ENCODE data around the gene ERI3.

Gene ERI3

DNA sequence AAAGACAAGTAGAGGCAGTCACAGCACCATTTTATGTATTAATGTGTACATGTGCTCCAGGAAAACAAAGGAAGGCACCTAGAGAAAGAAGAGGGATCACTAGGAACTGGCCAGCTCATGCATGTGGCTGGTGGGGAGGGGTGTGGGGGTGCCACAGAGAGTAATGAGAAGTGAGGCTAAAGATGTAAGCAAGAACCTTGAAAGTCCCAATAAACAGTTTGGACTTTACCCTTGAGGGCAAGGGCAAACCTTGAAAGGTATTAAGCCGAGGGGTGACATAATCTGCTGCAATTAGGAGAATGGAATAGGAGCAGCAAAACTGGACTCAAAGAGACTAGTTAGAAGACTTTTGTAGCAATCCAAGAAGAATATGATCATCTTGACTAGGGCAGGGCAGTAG is 51.5 kb downstream of the ERI3 start:
- Histone ChIP-seq H3K27me3 (replicated peaks; ENCODE audit: control insufficient read depth, insufficient read depth, low read length, poor library complexity, severe bottlenecking) (no peaks in the 10 kb centered on the region), H3K4me3 (ENCODE audit: insufficient read depth, low read depth, low read length, poor library complexity, severe bottlenecking) (no peak overlapping the region), H3K36me3 (ENCODE audit: control insufficient read depth, insufficient read depth, low read length) (peaks cover 42% of the 10 kb centered on the region), H3K27ac (ENCODE audit: insufficient read depth, low read length, poor library complexity, severe bottlenecking) (no peak overlapping the region), H3K9me3 (ENCODE audit: control insufficient read depth, low read length) (no peaks in the 10 kb centered on the region), H3K4me1 (ENCODE audit: control insufficient read depth, insufficient read depth, low read length, poor library complexity, severe bottlenecking) (no peaks in the 10 kb centered on the region)
- DNase-seq = no peak

- Histone ChIP-seq H3K4me1 (ENCODE audit: control insufficient read depth, insufficient read depth, low read length, poor library complexity, severe bottlenecking) (no peaks in the 10 kb centered on the region), H3K9me3 (ENCODE audit: control insufficient read depth, low read length) (no peaks in the 10 kb centered on the region), H3K27ac (ENCODE audit: insufficient read depth, low read length, poor library complexity, severe bottlenecking) (no peak overlapping the region), H3K27me3 (replicated peaks; ENCODE audit: control insufficient read depth, insufficient read depth, low read length, poor library complexity, severe bottlenecking) (no peaks in the 10 kb centered on the region), H3K36me3 (ENCODE audit: control insufficient read depth, insufficient read depth, low read length) (peaks cover 41% of the 10 kb centered on the region), H3K4me3 (ENCODE audit: insufficient read depth, low read depth, low read length, poor library complexity, severe bottlenecking) (no peak overlapping the region)
- no peak for DNase-seq
Observed at GRCh38 chr1:44302541-44302940, 52.5 kb downstream of the ERI3 start.

DNA sequence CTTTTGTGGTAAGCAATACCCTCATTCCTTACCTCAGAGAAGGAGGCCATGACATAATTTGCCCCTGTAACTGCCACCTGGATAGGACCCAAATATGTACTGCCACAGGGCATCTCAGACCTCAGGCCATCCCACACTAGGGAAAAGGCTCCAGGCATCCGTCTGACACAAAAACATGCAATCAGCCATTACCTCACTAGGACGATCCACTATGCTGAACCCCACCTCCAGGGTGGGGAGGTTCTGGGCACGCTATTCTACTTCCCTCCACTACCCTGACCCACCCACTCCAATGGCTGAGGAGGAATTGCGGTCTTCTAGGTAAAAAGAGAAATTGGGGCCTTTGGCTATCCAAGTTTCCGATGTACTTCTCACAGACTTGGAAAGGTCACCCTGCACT is 53.6 kb downstream of the ERI3 start:
- H3K27me3 ChIP-seq (replicated peaks; ENCODE audit: control insufficient read depth, insufficient read depth, low read length, poor library complexity, severe bottlenecking) = no peaks in the 10 kb centered on the region
- no peaks in the 10 kb centered on the region for H3K9me3 ChIP-seq (ENCODE audit: control insufficient read depth, low read length)
- H3K4me1 ChIP-seq (ENCODE audit: control insufficient read depth, insufficient read depth, low read length, poor library complexity, severe bottlenecking) = no peaks in the 10 kb centered on the region
- peaks cover 34% of the 10 kb centered on the region for H3K36me3 ChIP-seq (ENCODE audit: control insufficient read depth, insufficient read depth, low read length)
- no peak for DNase-seq
- H3K4me3 ChIP-seq (ENCODE audit: insufficient read depth, low read depth, low read length, poor library complexity, severe bottlenecking) = no peak overlapping the region
- H3K27ac ChIP-seq (ENCODE audit: insufficient read depth, low read length, poor library complexity, severe bottlenecking) = no peak overlapping the region

DNA sequence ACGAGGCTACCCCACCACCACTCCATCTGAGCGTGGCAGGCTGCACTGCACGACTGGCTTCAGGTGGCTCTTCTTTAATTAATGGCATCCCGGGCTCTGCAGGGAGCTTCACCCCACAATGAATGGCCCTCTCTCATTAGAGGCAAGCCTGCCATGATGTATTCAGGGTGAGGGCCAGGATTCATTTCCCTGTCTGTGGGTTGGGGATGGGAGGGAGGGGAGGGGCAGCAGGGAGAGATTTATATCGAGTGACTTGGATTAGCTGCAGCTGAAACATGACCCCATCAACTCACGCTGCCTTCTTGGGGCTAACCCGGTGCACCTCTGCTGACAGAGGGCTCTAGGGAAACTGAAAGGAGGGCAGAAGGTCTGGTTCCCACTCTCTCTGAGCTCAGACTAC is 54.2 kb downstream of the ERI3 start:
- Histone ChIP-seq H3K9me3 (ENCODE audit: control insufficient read depth, low read length) (no peaks in the 10 kb centered on the region), H3K4me3 (ENCODE audit: insufficient read depth, low read depth, low read length, poor library complexity, severe bottlenecking) (no peak overlapping the region), H3K27me3 (replicated peaks; ENCODE audit: control insufficient read depth, insufficient read depth, low read length, poor library complexity, severe bottlenecking) (no peaks in the 10 kb centered on the region), H3K27ac (ENCODE audit: insufficient read depth, low read length, poor library complexity, severe bottlenecking) (no peak overlapping the region), H3K36me3 (ENCODE audit: control insufficient read depth, insufficient read depth, low read length) (peaks cover 37% of the 10 kb centered on the region), H3K4me1 (ENCODE audit: control insufficient read depth, insufficient read depth, low read length, poor library complexity, severe bottlenecking) (no peaks in the 10 kb centered on the region)
- DNase-seq = no peak

DNA sequence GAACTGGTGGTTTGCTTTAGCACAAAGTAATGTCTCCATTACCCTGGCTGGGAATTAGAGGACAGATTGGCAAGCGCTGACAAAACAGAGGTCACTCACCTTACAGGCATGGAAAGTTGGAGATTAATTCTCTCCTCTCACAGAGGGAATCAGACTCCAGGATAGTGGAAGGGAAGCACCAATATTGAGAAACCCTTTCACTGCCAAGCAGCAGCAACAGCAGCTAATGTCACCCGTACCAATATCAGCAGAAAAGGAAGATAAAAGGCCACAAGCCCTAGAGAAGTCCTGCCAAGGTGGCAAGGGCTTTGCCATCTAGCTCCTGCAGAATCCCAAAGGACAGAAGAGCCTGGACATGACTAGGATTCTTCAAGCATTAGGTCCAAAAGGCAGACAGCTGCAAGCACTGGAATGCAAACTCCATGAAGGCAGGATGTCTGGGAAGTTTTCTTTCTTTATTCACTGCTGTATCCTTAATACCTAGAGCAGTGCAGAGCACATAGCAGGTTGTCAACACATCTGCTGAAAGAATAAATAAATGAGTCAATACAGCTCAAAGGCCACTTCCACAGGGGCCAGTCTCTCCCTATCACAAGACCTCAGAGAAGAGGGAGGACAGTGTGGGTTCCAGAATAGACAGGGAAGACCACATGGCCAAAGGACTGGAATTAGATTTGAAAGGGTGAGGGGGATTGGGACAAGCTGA is 57.2 kb downstream of the ERI3 start:
- Histone ChIP-seq H3K9me3 (ENCODE audit: control insufficient read depth, low read length) (no peaks in the 10 kb centered on the region), H3K36me3 (ENCODE audit: control insufficient read depth, insufficient read depth, low read length) (peaks cover 35% of the 10 kb centered on the region), H3K4me3 (ENCODE audit: insufficient read depth, low read depth, low read length, poor library complexity, severe bottlenecking) (no peak overlapping the region), H3K27me3 (replicated peaks; ENCODE audit: control insufficient read depth, insufficient read depth, low read length, poor library complexity, severe bottlenecking) (no peaks in the 10 kb centered on the region), H3K27ac (ENCODE audit: insufficient read depth, low read length, poor library complexity, severe bottlenecking) (no peak overlapping the region), H3K4me1 (ENCODE audit: control insufficient read depth, insufficient read depth, low read length, poor library complexity, severe bottlenecking) (no peaks in the 10 kb centered on the region)
- no peak for DNase-seq

DNA sequence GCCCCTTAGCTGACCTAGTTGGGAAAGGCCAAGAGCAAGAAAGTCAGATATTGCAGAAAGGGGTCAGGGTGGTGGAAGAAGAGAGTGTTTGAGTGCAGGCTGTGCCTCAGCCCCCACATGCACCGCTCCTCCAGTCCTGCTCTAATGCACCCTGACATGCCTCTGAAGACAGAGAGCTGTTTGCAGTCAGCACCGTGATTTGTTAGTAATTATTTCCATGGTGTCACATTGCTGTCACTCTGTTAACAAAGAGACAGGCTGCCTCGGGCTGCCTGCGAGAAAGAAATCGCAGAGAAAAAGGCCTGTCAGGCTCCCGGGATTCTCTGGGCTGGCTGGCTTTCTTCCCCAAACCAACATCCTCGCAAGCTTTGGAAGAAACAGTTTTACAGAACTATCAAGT is 58.3 kb downstream of the ERI3 start:
- Histone ChIP-seq H3K27me3 (replicated peaks; ENCODE audit: control insufficient read depth, insufficient read depth, low read length, poor library complexity, severe bottlenecking) (no peaks in the 10 kb centered on the region), H3K9me3 (ENCODE audit: control insufficient read depth, low read length) (no peaks in the 10 kb centered on the region), H3K36me3 (ENCODE audit: control insufficient read depth, insufficient read depth, low read length) (peaks cover 35% of the 10 kb centered on the region), H3K4me1 (ENCODE audit: control insufficient read depth, insufficient read depth, low read length, poor library complexity, severe bottlenecking) (no peaks in the 10 kb centered on the region), H3K27ac (ENCODE audit: insufficient read depth, low read length, poor library complexity, severe bottlenecking) (no peak overlapping the region), H3K4me3 (ENCODE audit: insufficient read depth, low read depth, low read length, poor library complexity, severe bottlenecking) (no peak overlapping the region)
- no peak for DNase-seq

DNA sequence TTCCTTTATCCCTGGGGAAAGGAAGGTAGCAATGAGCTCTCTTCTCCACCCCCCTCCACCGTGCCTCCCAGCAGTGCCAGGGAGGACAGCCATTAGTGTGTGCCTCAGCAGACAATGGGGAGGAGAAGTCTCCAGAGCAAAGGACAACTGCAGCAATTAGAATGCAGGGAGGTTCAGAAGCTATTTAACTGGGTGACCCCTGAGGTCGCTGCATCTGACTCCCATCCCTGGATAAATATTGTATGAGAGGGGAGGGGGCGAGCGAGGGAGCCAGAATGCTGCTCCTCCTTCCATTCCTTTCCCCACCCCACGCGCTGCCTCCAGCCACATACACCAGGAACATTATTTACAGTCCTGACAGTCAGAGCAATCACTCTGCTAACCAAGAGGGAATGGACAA is 59.0 kb downstream of the ERI3 start:
- Histone ChIP-seq H3K4me3 (ENCODE audit: insufficient read depth, low read depth, low read length, poor library complexity, severe bottlenecking) (no peak overlapping the region), H3K4me1 (ENCODE audit: control insufficient read depth, insufficient read depth, low read length, poor library complexity, severe bottlenecking) (no peaks in the 10 kb centered on the region), H3K27ac (ENCODE audit: insufficient read depth, low read length, poor library complexity, severe bottlenecking) (no peak overlapping the region), H3K27me3 (replicated peaks; ENCODE audit: control insufficient read depth, insufficient read depth, low read length, poor library complexity, severe bottlenecking) (no peaks in the 10 kb centered on the region), H3K9me3 (ENCODE audit: control insufficient read depth, low read length) (no peaks in the 10 kb centered on the region), H3K36me3 (ENCODE audit: control insufficient read depth, insufficient read depth, low read length) (peaks cover 35% of the 10 kb centered on the region)
- no peak for DNase-seq

DNA sequence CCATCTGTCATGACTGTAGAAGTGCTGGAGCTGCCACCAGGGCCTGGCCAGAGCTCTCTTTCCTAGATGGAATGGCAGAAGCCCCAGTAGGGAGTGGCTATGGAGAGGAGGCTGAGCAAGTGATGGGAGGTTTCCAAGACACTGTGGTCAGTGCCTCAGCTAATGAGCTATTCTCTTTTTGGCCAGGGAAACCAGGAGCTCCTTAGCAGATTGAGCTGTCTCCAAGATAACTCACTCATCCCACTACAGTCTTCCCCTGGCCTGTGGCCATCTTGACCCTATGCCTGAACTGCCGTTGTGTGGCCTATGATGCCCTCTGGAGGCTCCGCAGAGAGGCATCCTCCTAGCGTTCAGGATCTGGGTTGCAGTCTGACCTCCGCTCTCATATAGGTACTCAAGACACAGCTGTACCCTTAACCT is 60.5 kb downstream of the ERI3 start:
- Histone ChIP-seq H3K36me3 (ENCODE audit: control insufficient read depth, insufficient read depth, low read length) (peaks cover 30% of the 10 kb centered on the region), H3K9me3 (ENCODE audit: control insufficient read depth, low read length) (no peaks in the 10 kb centered on the region), H3K4me3 (ENCODE audit: insufficient read depth, low read depth, low read length, poor library complexity, severe bottlenecking) (no peak overlapping the region), H3K27me3 (replicated peaks; ENCODE audit: control insufficient read depth, insufficient read depth, low read length, poor library complexity, severe bottlenecking) (no peaks in the 10 kb centered on the region), H3K4me1 (ENCODE audit: control insufficient read depth, insufficient read depth, low read length, poor library complexity, severe bottlenecking) (no peaks in the 10 kb centered on the region), H3K27ac (ENCODE audit: insufficient read depth, low read length, poor library complexity, severe bottlenecking) (no peak overlapping the region)
- DNase-seq = no peak

DNA sequence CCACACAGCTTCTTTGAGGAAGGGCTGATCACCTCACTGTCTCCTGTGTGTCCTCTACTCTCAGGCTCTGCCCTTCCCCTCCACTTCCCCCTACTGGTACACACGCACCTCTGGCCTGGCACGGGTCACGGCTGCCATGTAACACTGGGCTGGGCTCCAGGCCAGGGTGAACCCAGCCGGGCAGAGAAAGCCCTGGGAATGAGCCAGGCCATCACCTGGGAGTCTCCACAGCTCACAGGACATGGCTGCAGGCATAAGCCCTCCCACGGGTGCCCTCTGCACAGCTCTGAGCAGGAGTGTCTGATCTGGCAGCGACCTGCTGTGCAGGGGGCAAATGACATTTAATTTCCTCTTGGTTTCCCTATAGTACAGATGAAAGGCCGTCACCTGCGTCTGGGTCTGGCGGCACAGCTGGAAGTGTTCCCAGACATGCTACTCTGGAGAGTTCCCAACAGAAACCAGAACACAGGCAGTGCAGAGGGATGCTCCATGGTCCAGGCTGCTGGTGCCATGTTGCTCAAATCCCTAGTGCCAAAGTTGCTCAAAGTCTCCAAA is 61.2 kb downstream of the ERI3 start:
- H3K27ac ChIP-seq (ENCODE audit: insufficient read depth, low read length, poor library complexity, severe bottlenecking) = no peak overlapping the region
- no peaks in the 10 kb centered on the region for H3K9me3 ChIP-seq (ENCODE audit: control insufficient read depth, low read length)
- peaks cover 29% of the 10 kb centered on the region for H3K36me3 ChIP-seq (ENCODE audit: control insufficient read depth, insufficient read depth, low read length)
- H3K27me3 ChIP-seq (replicated peaks; ENCODE audit: control insufficient read depth, insufficient read depth, low read length, poor library complexity, severe bottlenecking) = no peaks in the 10 kb centered on the region
- H3K4me3 ChIP-seq (ENCODE audit: insufficient read depth, low read depth, low read length, poor library complexity, severe bottlenecking) = no peak overlapping the region
- no peak for DNase-seq
- no peaks in the 10 kb centered on the region for H3K4me1 ChIP-seq (ENCODE audit: control insufficient read depth, insufficient read depth, low read length, poor library complexity, severe bottlenecking)

DNA sequence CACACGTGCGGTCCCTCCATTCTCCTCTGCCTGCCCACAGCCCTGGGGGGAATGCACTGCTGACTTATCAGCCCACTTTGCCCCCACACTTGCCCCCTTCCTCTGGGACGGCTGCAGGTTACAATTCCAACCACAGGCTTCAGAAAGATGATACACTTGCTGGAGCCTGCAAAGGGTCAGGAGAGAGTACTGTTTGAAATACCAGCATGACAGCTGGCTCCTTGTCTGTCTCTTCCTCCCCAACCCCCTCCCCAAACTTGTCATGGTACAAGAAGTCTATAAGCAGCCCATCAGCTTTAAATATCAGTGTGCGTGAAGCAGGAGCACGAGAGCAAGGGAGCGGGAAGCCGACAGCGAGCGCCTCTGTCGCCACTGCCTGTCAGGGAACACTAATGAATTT is 62.4 kb downstream of the ERI3 start:
- H3K4me3 ChIP-seq (ENCODE audit: insufficient read depth, low read depth, low read length, poor library complexity, severe bottlenecking) = no peak overlapping the region
- H3K9me3 ChIP-seq (ENCODE audit: control insufficient read depth, low read length) = no peaks in the 10 kb centered on the region
- no peaks in the 10 kb centered on the region for H3K4me1 ChIP-seq (ENCODE audit: control insufficient read depth, insufficient read depth, low read length, poor library complexity, severe bottlenecking)
- H3K36me3 ChIP-seq (ENCODE audit: control insufficient read depth, insufficient read depth, low read length) = peaks cover 25% of the 10 kb centered on the region
- no peak overlapping the region for H3K27ac ChIP-seq (ENCODE audit: insufficient read depth, low read length, poor library complexity, severe bottlenecking)
- DNase-seq = no peak
- H3K27me3 ChIP-seq (replicated peaks; ENCODE audit: control insufficient read depth, insufficient read depth, low read length, poor library complexity, severe bottlenecking) = no peaks in the 10 kb centered on the region

Measured in effector memory CD4-positive, alpha-beta T cell (primary cell).